MM.1S (cell line): ENCODE results near the gene BHLHA9.

Experiments
- EZH2 ChIP-seq: fragments of 300-600 bp; sonication (generic); optimal IDR thresholded peaks from 2 replicates; pipeline ENCODE3; 2017; ENCODE audit warnings: low read depth, mild to moderate bottlenecking, antibody characterized with exemption, low read length, mixed read lengths
- EZH2phosphoT487 ChIP-seq: fragments of 300-600 bp; sonication (generic); IDR thresholded peaks from 2 replicates; pipeline ENCODE4 v1.6.1; 2018; ENCODE audit warnings: antibody characterized with exemption, low read length
- TF ChIP-seq, protein P1 (sequence below): fragments of 300-600 bp; sonication (generic); IDR thresholded peaks from 2 replicates; pipeline ENCODE4 v1.5.1; 2016; ENCODE audit warnings: antibody characterized with exemption, low read length, mixed read lengths

DNA sequence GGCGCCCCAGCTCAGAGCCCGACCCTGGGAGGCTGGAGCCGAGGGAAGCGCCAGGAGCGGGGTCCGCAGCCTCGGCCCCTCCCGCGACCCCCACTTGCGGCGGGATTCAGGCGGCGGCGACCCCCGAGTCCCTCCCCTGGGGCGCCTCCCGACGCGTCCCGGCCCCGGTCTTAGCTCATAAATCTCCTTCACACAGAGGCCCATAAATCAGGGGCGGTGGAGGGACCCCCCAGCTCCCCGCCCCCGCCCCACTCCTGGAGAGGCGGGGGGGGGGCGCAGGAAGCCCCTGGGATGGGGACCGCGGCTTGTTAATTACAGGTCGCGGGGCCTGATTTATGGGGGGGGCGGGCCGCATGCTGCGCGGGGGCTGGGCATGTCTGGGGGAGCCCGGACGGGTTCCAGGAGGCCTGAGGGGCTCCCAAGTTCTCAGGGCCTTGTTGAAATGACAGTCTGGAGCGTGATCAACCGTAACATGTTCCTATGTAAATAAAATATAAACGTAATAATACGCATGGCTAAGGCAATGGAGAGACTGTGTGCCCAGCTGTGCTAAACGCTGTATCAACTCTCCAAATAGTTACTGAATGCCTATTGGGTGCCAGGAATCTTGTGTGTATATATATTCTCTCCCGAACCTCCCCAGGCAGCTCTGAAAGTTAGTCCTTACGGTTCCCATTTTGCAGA, 10.0 kb upstream of the BHLHA9 start:
- TF ChIP-seq, protein P1, sequence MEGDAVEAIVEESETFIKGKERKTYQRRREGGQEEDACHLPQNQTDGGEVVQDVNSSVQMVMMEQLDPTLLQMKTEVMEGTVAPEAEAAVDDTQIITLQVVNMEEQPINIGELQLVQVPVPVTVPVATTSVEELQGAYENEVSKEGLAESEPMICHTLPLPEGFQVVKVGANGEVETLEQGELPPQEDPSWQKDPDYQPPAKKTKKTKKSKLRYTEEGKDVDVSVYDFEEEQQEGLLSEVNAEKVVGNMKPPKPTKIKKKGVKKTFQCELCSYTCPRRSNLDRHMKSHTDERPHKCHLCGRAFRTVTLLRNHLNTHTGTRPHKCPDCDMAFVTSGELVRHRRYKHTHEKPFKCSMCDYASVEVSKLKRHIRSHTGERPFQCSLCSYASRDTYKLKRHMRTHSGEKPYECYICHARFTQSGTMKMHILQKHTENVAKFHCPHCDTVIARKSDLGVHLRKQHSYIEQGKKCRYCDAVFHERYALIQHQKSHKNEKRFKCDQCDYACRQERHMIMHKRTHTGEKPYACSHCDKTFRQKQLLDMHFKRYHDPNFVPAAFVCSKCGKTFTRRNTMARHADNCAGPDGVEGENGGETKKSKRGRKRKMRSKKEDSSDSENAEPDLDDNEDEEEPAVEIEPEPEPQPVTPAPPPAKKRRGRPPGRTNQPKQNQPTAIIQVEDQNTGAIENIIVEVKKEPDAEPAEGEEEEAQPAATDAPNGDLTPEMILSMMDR = no peak
- TF ChIP-seq EZH2 = no peak
- TF ChIP-seq EZH2phosphoT487 = no peak
